Suprapubic skin (tissue), 3 donors: Measurements from ENCODE around the gene ATP23.

Experiments
- POLR2AphosphoS5 ChIP-seq, 3 donors: sonication (generic); formaldehyde crosslinking; IDR thresholded peaks; one replicate each; pipeline ENCODE4 v1.6.1; 2017; ENCODE audit warnings: antibody characterized with exemption in 3 of 3
- TF ChIP-seq, protein P1 (sequence below), 2 donors: fragments of 200-600 bp in 1 of 2; fragments of 450-650 bp in 1 of 2; sonication (generic) in 1 of 2; IDR thresholded peaks; one replicate each; pipeline ENCODE4 v1.5.1; 2016 to 2019; ENCODE audit warnings: antibody characterized with exemption in 2 of 2, mild to moderate bottlenecking in 1 of 2, moderate library complexity in 1 of 2

DNA sequence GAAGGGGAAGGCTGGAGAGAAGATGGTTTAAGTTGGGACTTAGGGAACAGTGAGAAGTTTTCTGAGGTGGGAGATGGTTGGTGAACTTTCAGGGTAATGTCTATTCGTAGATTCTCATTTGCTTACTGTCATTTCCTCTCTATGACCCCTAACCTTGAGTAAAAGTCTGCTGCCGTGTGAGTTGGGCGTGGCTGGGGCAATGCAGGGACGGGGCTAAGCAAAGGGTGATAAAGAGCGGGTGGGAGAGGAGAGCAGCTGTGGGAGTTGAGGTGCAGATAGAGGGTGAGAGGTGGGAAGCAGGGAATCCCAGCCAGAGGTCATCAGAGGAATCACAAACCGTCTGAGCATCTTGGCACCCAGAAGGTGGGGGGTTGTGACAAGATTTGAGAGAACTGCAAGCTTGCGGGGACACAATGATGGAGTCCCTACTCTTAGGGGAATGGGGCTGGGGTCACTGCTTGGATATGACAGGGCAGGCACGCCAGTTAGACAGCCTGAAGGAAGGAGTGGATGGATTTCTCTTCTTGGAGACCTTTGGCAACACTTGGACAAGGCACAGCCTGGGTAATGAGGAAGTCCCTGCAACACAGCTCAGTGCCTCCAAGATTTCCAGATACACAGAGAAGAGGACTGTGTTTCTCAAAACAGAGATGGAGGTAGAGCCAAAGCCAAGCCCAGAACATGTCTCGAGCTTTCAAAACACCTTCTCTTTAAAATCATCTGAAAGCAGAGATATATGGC, 49.0 kb upstream of the ATP23 start:
- TF ChIP-seq, protein P1, sequence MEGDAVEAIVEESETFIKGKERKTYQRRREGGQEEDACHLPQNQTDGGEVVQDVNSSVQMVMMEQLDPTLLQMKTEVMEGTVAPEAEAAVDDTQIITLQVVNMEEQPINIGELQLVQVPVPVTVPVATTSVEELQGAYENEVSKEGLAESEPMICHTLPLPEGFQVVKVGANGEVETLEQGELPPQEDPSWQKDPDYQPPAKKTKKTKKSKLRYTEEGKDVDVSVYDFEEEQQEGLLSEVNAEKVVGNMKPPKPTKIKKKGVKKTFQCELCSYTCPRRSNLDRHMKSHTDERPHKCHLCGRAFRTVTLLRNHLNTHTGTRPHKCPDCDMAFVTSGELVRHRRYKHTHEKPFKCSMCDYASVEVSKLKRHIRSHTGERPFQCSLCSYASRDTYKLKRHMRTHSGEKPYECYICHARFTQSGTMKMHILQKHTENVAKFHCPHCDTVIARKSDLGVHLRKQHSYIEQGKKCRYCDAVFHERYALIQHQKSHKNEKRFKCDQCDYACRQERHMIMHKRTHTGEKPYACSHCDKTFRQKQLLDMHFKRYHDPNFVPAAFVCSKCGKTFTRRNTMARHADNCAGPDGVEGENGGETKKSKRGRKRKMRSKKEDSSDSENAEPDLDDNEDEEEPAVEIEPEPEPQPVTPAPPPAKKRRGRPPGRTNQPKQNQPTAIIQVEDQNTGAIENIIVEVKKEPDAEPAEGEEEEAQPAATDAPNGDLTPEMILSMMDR (IDR thresholded peaks at IDR 0.05): no peak
- no peak for TF ChIP-seq POLR2AphosphoS5 (IDR thresholded peaks at IDR 0.05)
